Measurements from ENCODE around the gene CDK6.

GRCh38 chr7:92723205-92723604, 113.2 kb downstream of the CDK6 start:
- TF ChIP-seq CTCF (IDR thresholded peaks at IDR 0.05 in 2 of 3, conservative IDR thresholded peaks at IDR 0.05 in 1 of 3; ENCODE audit: borderline replicate concordance in 1 of 3, insufficient read depth in 1 of 3, low read depth in 2 of 3, low read length in 2 of 3) (no peak), SP1 (IDR thresholded peaks at IDR 0.05; ENCODE audit: low read depth) (no peak), RAD21 (IDR thresholded peaks at IDR 0.05; ENCODE audit: low read depth) (no peak), POLR2AphosphoS5 (IDR thresholded peaks at IDR 0.05; ENCODE audit: low read depth, low read length) (no peak), YY1 (IDR thresholded peaks at IDR 0.05; ENCODE audit: extremely low read depth, insufficient replicate concordance, low read depth, low read length) (no peak), EZH2 (IDR thresholded peaks at IDR 0.05) (no peak), EZH2phosphoT487 (IDR thresholded peaks at IDR 0.05; ENCODE audit: borderline replicate concordance) (no peak), POLR2A (IDR thresholded peaks at IDR 0.05; ENCODE audit: borderline replicate concordance, extremely low read depth, insufficient read depth, insufficient read length) (no peak), TCF7L2 (IDR thresholded peaks at IDR 0.05; ENCODE audit: borderline replicate concordance, extremely low read depth, insufficient read depth, insufficient read length) (no peak), CEBPB (IDR thresholded peaks at IDR 0.05; ENCODE audit: low read depth) (no peak), JUND (IDR thresholded peaks at IDR 0.05) (no peak)
- TF ChIP-seq, protein P1, sequence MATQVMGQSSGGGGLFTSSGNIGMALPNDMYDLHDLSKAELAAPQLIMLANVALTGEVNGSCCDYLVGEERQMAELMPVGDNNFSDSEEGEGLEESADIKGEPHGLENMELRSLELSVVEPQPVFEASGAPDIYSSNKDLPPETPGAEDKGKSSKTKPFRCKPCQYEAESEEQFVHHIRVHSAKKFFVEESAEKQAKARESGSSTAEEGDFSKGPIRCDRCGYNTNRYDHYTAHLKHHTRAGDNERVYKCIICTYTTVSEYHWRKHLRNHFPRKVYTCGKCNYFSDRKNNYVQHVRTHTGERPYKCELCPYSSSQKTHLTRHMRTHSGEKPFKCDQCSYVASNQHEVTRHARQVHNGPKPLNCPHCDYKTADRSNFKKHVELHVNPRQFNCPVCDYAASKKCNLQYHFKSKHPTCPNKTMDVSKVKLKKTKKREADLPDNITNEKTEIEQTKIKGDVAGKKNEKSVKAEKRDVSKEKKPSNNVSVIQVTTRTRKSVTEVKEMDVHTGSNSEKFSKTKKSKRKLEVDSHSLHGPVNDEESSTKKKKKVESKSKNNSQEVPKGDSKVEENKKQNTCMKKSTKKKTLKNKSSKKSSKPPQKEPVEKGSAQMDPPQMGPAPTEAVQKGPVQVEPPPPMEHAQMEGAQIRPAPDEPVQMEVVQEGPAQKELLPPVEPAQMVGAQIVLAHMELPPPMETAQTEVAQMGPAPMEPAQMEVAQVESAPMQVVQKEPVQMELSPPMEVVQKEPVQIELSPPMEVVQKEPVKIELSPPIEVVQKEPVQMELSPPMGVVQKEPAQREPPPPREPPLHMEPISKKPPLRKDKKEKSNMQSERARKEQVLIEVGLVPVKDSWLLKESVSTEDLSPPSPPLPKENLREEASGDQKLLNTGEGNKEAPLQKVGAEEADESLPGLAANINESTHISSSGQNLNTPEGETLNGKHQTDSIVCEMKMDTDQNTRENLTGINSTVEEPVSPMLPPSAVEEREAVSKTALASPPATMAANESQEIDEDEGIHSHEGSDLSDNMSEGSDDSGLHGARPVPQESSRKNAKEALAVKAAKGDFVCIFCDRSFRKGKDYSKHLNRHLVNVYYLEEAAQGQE (IDR thresholded peaks at IDR 0.05; ENCODE audit: low read depth) = no peak
- TF ChIP-seq, protein P2, sequence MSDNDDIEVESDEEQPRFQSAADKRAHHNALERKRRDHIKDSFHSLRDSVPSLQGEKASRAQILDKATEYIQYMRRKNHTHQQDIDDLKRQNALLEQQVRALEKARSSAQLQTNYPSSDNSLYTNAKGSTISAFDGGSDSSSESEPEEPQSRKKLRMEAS (IDR thresholded peaks at IDR 0.05) = no peak

All from HCT116 (cell line).